22Rv1 (cell line): ENCODE data around the gene AICDA.

ENCODE experiments used
- ZFX ChIP-seq: fragments of 450-650 bp; IDR thresholded peaks from 2 replicates; pipeline ENCODE4 v1.6.1; 2017; ENCODE audit warnings: antibody characterized with exemption, borderline replicate concordance
- TF ChIP-seq, protein P1 (sequence below): fragments of 450-650 bp; IDR thresholded peaks from 2 replicates; pipeline ENCODE4 v1.5.1; 2017; ENCODE audit warnings: mild to moderate bottlenecking

DNA sequence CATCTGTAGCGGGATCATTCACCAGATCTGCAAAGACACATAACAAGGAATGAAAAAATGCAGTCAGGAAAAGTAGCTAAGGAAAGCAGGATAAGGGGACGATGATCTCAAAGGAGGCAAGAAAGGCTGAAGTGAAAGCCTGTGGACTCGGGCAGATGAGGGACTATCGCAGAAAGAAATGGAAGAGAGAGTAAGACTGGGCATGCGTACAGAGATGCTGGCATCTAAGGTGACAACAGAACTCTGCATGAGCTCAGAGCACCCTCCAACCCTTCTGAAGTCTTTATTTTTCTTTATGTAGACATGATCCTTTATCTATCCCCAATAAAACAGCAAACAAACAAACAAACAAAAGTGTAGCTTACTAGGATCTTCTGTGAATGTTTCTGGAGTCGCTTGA is 42.8 kb upstream of the AICDA start:
- TF ChIP-seq, protein P1, sequence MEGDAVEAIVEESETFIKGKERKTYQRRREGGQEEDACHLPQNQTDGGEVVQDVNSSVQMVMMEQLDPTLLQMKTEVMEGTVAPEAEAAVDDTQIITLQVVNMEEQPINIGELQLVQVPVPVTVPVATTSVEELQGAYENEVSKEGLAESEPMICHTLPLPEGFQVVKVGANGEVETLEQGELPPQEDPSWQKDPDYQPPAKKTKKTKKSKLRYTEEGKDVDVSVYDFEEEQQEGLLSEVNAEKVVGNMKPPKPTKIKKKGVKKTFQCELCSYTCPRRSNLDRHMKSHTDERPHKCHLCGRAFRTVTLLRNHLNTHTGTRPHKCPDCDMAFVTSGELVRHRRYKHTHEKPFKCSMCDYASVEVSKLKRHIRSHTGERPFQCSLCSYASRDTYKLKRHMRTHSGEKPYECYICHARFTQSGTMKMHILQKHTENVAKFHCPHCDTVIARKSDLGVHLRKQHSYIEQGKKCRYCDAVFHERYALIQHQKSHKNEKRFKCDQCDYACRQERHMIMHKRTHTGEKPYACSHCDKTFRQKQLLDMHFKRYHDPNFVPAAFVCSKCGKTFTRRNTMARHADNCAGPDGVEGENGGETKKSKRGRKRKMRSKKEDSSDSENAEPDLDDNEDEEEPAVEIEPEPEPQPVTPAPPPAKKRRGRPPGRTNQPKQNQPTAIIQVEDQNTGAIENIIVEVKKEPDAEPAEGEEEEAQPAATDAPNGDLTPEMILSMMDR, result no peak
- TF ChIP-seq ZFX, result no peak
